ENCODE results near the gene EIF5AL1.

Gene EIF5AL1

GRCh38 chr10:79476645-79477044, 35.7 kb upstream of the EIF5AL1 start (continued):
- no peak for TF ChIP-seq ATF2 (tag by site-specific recombination; IDR thresholded peaks at IDR 0.05; ENCODE audit: low read depth)
- TF ChIP-seq ZNF830 (tag by site-specific recombination; IDR thresholded peaks at IDR 0.05; ENCODE audit: low read depth), result no peak
- TF ChIP-seq ZNF175 (tag by site-specific recombination; IDR thresholded peaks at IDR 0.05), result no peak
- no peak for TF ChIP-seq ZFP3 (tag by site-specific recombination; IDR thresholded peaks at IDR 0.05; ENCODE audit: low read depth)
- TF ChIP-seq ZNF670 (tag by site-specific recombination; IDR thresholded peaks at IDR 0.05; ENCODE audit: low read depth), result no peak
- no peak for TF ChIP-seq ZNF548 (tag by site-specific recombination; IDR thresholded peaks at IDR 0.05)
- no peak for TF ChIP-seq ZNF2 (tag by site-specific recombination; IDR thresholded peaks at IDR 0.05)
- TF ChIP-seq ZNF600 (tag by site-specific recombination; IDR thresholded peaks at IDR 0.05), result no peak

- ChIA-PET POLR2A (no interaction called here), CTCF (interaction anchor here (0.6 to 2.8 kb wide), 6 partner anchors 10 to 105 kb away, joined by 3 to 16 read pairs (median 3); no protein-coding TSS in a partner anchor)
- Histone ChIP-seq H3K4me1 (ENCODE audit: control insufficient read depth, insufficient read depth, low read length) (no peaks in the 10 kb centered on the region), H3K36me3 (ENCODE audit: control insufficient read depth in 2 of 2, insufficient read depth in 1 of 2, low read length in 2 of 2) (no peaks in the 10 kb centered on the region), H3K9me3 (ENCODE audit: control insufficient read depth, insufficient read depth, low read depth, low read length) (no peaks in the 10 kb centered on the region), H3K4me3 (ENCODE audit: low read depth, low read length) (no peak overlapping the region), H3K27ac (ENCODE audit: extremely low read depth, low read depth, low read length) (no peak overlapping the region)
- TF ChIP-seq ZNF23 (tag by site-specific recombination; IDR thresholded peaks at IDR 0.05; ENCODE audit: borderline replicate concordance), result no peak
- no peak for TF ChIP-seq ZNF398 (tag by site-specific recombination; IDR thresholded peaks at IDR 0.05)
- TF ChIP-seq ZNF18 (tag by site-specific recombination; IDR thresholded peaks at IDR 0.05), result no peak
- TF ChIP-seq ZNF449 (tag by site-specific recombination; IDR thresholded peaks at IDR 0.05), result no peak
- TF ChIP-seq ZNF202 (tag by site-specific recombination; IDR thresholded peaks at IDR 0.05; ENCODE audit: borderline replicate concordance), result no peak
- TF ChIP-seq WT1 (tag by site-specific recombination; IDR thresholded peaks at IDR 0.05), result no peak
- TF ChIP-seq ZNF600 (tag by site-specific recombination; IDR thresholded peaks at IDR 0.05), result no peak
- TF ChIP-seq SCRT2 (tag by site-specific recombination; IDR thresholded peaks at IDR 0.05), result no peak
- TF ChIP-seq ZNF747 (tag by site-specific recombination; IDR thresholded peaks at IDR 0.05), result no peak
- TF ChIP-seq ZBTB49 (tag by site-specific recombination; IDR thresholded peaks at IDR 0.05; ENCODE audit: low read depth), result no peak
- no peak for TF ChIP-seq ZNF776 (tag by site-specific recombination; IDR thresholded peaks at IDR 0.05; ENCODE audit: borderline replicate concordance)
These were observed 34.9 kb upstream of the EIF5AL1 start for GRCh38 chr10:79477456-79477855.

Measured in HEK293 (cell line).